GM10266 (cell line): ENCODE data around the gene MRPS10.

Experiments
- DNase-seq: peaks from one replicate; pipeline ENCODE4 v3.0.0; 2012; ENCODE audit errors: extremely low spot score
- TF ChIP-seq, protein P1 (sequence below): IDR thresholded peaks from 2 replicates; pipeline ENCODE4 v1.5.1; 2012; ENCODE audit warnings: mild to moderate bottlenecking, low read depth; ENCODE audit not compliant: control insufficient read depth, insufficient read depth; ENCODE audit errors: missing control alignments

MRPS10 gene

GRCh38 chr6:42229506-42230119 lies 12.0 kb upstream of the MRPS10 start:
- DNase-seq = no peak

DNA sequence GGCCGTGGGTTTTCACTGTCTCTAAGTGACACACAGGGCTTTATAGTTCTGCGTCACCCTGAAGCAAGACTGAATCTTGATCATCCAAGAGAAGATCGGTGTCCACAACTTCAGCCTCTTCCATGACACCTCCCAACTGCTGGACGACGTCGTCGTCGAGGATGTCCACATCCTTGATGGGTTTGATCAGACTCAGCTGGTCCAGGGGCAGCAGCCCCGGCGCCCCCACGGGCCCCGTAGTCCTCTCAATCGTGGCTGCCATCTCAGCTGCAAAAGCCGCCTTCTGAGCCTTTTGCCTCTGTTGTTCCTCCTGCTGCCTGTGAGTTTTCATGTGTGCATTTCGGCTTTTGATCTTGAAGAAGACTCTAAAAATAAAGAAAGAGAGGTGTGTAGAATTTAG lies 10.6 kb upstream of the MRPS10 start:
- DNase-seq = no peak
- TF ChIP-seq, protein P1, sequence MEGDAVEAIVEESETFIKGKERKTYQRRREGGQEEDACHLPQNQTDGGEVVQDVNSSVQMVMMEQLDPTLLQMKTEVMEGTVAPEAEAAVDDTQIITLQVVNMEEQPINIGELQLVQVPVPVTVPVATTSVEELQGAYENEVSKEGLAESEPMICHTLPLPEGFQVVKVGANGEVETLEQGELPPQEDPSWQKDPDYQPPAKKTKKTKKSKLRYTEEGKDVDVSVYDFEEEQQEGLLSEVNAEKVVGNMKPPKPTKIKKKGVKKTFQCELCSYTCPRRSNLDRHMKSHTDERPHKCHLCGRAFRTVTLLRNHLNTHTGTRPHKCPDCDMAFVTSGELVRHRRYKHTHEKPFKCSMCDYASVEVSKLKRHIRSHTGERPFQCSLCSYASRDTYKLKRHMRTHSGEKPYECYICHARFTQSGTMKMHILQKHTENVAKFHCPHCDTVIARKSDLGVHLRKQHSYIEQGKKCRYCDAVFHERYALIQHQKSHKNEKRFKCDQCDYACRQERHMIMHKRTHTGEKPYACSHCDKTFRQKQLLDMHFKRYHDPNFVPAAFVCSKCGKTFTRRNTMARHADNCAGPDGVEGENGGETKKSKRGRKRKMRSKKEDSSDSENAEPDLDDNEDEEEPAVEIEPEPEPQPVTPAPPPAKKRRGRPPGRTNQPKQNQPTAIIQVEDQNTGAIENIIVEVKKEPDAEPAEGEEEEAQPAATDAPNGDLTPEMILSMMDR = no peak

More at GRCh38 chr6:42229506-42230119, 12.0 kb upstream of the MRPS10 start:
- TF ChIP-seq, protein P1 = no peak

- TF ChIP-seq, protein P1 = no peak
- DNase-seq = no peak
Measured at GRCh38 chr6:42227173-42227850, 9.7 kb upstream of the MRPS10 start.

DNA sequence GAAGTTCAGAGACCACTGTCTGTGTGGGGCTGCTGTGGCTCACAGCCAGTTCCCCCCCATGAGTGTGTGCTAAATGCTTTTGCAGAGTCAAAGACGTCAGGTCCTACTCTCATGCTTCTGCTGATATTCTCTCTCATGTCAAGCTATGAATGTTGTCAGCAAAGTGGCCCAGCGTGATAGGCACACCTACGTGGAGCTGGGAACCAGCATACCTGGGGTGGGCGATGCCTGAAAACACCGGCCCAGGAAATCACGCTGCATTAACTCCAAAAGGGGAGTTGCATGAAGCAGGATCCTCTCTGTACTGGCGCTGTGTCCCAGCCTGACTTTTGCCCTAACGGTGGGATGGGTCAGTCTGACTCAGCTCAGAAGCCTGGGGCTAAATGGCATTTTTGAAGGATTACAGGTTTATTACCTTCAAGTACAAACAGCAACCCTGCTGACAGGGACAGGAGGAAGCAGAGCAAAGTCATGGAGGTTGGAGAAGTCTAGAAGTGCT lies 9.0 kb upstream of the MRPS10 start:
- no peak for DNase-seq
- TF ChIP-seq, protein P1 = no peak

DNA sequence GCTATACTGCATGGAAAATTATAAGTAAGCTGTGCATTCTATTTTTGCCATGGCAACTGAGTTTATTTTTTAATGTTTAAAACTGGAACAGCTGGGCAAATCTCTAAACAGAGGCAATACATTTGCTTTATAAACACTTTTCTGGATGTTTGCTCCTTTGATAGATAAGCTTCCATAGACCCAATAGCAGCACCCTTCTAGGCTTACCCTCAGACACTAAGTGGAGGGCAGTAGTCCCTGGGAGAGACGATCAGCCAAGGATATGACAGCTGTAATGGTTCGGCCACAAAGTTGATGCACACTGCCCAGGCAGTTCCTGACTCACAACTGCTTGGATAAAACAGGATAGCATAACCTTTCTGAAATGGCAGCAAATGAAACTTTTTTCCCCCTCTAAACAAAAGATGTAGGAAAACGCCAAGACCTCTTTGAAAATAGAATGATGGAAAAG lies 8.5 kb upstream of the MRPS10 start:
- TF ChIP-seq, protein P1 = no peak
- no peak for DNase-seq

- TF ChIP-seq, protein P1 = no peak
- no peak for DNase-seq
Measured at GRCh38 chr6:42225419-42225818, 7.8 kb upstream of the MRPS10 start.

GRCh38 chr6:42225029-42225339 lies 7.3 kb upstream of the MRPS10 start:
- TF ChIP-seq, protein P1 = no peak
- DNase-seq = no peak
